GM18520 (cell line): Measurements from ENCODE around the gene HNRNPUL1.
"Not testable (repeated sequence)": the region's sequence is repeated elsewhere in the genome, so short reads cannot be mapped to it uniquely, and the experiment has no call there.

Experiments used
- ATAC-seq: cut with Tn5 transposase; IDR thresholded peaks from one replicate; pipeline ENCODE4 v1.9.1; 2021; ENCODE audit not compliant: unreplicated experiment

The HNRNPUL1 gene

GRCh38 chr19:41324231-41324702, 60.1 kb downstream of the HNRNPUL1 start:
- no peak for ATAC-seq

- no peak for ATAC-seq
Observed at GRCh38 chr19:41324921-41325639, 60.9 kb downstream of the HNRNPUL1 start.

- no peak for ATAC-seq
Observed at GRCh38 chr19:41325640-41325946, 61.4 kb downstream of the HNRNPUL1 start.

GRCh38 chr19:41325947-41326706, 62.0 kb downstream of the HNRNPUL1 start:
- no peak for ATAC-seq

GRCh38 chr19:41327076-41327575, 63.0 kb downstream of the HNRNPUL1 start:
- no peak for ATAC-seq

- peak; percentile 48 for ATAC-seq
Observed at GRCh38 chr19:41327576-41328156, 63.5 kb downstream of the HNRNPUL1 start.

- ATAC-seq, result no peak
Observed at GRCh38 chr19:41328157-41328841, 64.1 kb downstream of the HNRNPUL1 start.

GRCh38 chr19:41328842-41329225, 64.7 kb downstream of the HNRNPUL1 start:
- no peak for ATAC-seq

GRCh38 chr19:41330481-41330880, 66.3 kb downstream of the HNRNPUL1 start:
- ATAC-seq, result no peak

- no peak for ATAC-seq
Observed at GRCh38 chr19:41330946-41331678, 66.9 kb downstream of the HNRNPUL1 start.

- ATAC-seq, result no peak
Observed at GRCh38 chr19:41332000-41332399, 67.8 kb downstream of the HNRNPUL1 start.

- ATAC-seq, result no peak
Observed at GRCh38 chr19:41332468-41332867, 68.3 kb downstream of the HNRNPUL1 start.

GRCh38 chr19:41334793-41335192, 70.6 kb downstream of the HNRNPUL1 start:
- no peak for ATAC-seq

GRCh38 chr19:41335467-41335866, 71.3 kb downstream of the HNRNPUL1 start:
- no peak for ATAC-seq

GRCh38 chr19:41339936-41340335, 75.8 kb downstream of the HNRNPUL1 start:
- no peak for ATAC-seq

GRCh38 chr19:41341669-41342490, 77.7 kb downstream of the HNRNPUL1 start:
- ATAC-seq, result no peak

GRCh38 chr19:41344162-41344561, 80.0 kb downstream of the HNRNPUL1 start:
- ATAC-seq, result no peak

- not testable (repeated sequence) for ATAC-seq
Observed at GRCh38 chr19:41346916-41347315, 82.7 kb downstream of the HNRNPUL1 start.

- no peak for ATAC-seq
Observed at GRCh38 chr19:41350735-41351338, 86.7 kb downstream of the HNRNPUL1 start.
